Mucosa of gallbladder (tissue), 1 donor: ENCODE results near the gene GPR78. TPM values are rescaled to one million over a fixed set of nuclear protein-coding genes. Genes with fewer than 3 reads are reported as not detected.
"Not testable (repeated sequence)": the region's sequence is repeated elsewhere in the genome, so short reads cannot be mapped to it uniquely, and the experiment has no call there.

Experiments used
- DNase-seq: peaks from one replicate; pipeline ENCODE4 v3.0.0-alpha.2; 2020; ENCODE audit warnings: low spot score
- total RNA-seq: library from RNA; stranded (reverse); gene quantifications from one replicate; pipeline ENCODE4 v1.2.1, GENCODE V29; 2021
- donor health status: DM: no; HTN: no; CAD: no.

The GPR78 gene
- total RNA-seq, 1 donor from 2014 or later, result 0.29 TPM

DNA sequence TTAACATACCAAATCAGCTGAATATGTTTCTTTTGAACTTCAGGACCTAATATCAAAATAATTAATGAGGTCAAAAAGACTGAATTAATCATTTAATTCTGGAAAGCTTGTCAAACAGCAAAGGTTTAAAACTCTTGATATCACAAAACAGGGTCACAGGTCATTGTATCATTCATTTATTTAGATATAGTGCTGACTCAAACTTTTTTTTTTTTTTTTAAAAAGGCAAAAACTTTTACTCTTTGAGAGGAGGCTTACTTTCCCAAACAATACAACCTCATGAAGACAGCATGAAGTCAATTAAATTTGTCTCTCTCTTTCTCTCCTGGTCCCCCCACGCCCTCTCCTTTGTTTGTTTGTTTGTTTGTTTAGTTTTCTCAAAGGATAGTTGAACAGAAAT, 15.6 kb upstream of the GPR78 start:
- DNase-seq, result no peak

DNA sequence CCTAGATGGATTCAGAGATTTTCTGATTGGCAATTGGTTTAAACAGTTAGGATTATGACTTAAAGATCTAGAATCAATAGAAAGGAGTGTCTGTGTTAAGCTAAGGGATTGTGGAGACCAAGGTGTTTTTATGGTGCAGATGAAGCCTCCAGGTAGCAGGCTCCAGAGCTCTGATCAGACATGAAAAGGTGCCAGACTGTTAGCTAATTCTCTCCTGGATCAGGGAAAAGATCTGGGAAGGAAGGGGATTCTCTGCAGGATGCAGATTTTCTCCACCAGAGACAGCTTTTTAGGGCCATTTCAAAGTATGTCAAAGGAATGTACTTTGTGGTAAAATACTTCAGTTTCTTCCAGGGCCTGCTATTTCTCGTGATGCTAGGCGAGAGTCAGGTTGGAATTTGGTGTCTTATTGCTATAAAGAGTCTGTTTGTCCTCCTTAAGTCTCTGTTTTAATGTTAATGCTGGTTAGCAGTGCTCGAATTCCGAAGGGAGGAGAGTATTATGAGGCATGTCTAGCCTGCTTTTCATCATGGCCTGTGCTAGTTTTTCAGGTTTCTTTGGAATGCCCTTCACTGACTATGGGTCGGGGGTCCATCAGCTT, 12.0 kb upstream of the GPR78 start:
- no peak for DNase-seq

DNA sequence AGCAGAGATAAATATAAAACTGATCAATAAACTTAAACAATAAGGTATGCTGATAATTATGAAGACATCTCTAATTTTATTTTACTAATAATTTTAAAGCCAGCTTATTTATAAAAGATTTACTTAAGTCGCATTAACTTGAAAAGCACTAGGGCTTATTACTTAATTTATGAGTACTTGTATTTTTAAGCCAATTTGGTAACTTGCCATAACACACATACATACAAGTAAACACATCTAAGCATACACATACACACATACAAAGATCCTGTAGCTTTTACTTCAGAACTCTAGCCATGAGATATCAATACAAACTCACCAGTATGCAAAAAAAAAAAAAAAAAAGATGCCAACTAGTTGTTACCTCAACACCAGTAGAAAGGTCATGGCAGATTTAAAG, 10.0 kb upstream of the GPR78 start:
- no peak for DNase-seq

DNA sequence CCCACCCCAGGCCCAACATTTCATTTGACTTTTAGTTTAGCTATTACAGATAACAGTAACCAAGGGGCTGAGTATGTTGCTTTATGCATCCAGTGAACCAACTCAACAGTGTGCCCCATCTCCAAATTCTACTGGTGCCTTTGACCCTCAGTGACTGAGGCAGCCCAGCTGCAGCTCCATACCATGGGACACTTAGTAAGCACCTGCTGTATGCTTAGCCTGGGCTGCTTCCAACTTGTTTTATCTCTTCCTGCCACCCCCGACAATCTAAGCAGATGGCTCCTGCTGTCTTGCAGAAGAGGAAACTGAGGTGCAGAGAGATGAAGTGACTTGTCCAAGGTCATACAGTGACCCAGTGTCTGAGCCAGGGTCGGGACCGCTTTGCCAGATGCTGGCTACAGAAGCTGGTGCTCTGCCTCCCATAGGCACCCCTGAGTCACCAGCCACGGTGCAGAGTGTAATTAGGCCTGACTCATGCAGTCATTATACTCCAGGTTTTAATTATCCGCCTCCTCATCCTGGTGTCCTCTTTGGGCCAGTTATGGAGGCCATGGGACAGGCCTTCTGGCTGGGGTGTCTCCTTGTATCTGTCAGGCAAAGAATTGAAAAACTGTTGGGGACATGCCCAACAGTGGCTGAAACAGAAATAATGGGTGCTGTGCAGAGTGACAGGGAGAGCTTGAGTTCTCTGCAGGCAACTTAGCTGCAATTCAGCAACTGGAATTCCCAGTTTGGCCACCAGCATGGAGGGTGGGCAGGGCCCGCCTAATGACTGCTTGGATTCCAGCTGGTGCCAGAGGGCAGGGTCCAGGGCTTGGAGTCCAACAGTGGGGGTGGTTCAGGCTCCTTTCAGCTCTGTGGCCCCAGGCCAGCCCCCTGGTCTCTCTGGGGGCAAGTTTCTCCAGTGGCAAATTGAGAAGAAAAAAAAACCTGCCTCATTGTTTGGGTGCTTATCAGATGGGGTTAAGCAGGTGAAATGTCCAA, 8.2 kb upstream of the GPR78 start:
- DNase-seq, result no peak

DNA sequence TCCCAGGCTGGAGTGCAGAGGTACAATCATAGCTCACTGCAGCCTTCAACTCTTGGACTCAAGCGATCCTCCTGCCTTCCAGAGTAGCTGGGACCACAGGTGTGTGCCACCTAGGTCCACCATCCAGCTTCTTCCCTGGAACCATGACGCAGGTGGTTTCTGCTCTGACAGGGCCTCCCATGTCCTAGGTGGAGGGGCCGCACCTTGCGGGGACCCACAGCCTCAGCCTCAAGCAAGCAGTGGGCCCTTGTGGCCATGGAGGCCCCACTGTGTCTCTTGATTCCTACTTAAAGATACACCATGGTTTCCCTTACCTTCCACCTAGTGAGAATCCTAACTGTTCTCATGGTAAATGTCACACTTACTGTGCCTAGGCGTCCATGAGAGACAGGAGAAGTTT, 6.9 kb upstream of the GPR78 start:
- DNase-seq, result no peak

DNA sequence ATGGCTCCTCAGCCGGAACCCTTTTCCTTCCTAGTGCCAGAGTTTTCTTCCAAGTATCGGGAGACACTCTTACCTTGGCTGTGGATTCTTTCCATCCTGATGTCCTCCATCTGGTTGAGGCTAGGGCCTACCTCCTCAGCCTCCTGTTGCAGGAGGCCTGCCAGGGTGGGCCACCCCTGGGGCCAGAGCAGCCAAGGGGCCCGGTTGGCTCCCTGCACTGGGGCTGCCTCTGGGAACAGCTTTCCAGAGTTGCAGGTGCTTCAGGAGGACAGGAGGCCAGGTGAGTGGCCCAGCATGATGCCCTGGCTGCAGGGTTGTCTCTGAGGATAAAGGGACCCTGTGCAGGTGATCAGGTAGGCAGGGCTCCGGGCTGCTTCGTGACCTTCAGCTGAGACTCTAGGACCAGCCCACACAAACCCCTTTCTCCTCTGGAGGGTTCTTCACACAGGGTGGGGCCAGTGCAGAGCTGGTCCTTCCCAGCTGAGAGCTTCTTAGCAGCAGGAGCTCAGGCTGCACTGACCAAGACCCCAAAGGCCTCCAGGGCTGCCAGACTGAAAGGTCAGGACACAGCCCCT, 5.3 kb upstream of the GPR78 start:
- no peak for DNase-seq

DNA sequence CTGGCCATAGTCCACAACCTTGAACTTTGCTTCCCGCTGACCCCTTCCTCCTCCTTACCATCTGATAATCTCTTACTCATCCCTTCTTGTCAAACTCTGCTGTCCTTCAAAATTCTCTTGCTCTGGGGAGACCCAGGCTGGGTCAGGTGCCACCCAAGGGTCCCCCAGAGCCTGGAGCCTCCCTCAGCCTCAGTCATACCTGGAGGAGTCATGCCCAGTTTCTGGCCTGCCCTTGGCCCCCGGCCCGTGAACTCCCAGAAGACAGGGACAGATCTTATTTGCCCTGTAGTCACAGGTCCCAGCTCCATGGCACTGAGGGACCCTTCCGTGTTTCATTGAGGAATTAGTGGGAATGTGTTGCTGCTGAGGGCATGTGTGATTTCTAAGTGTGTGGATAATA, 4.7 kb upstream of the GPR78 start:
- DNase-seq, result no peak

DNA sequence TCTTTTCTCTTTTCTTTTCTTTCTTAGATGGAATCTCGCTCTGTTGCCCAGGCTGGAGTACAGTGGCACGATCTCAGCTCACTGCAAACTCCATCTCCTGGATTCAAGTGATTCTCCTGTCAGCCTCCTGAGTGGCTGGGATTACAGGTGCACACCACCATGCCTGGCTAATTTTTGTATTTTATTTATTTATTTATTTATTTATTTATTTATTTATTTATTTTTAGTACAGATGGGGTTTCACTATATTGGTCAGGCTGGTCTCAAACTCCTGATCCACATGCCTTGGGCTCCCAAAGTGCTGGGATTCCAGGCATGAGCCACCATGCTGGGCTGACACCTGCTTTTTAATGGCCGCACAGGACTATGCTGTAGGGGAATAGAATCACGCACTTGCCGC, 3.6 kb upstream of the GPR78 start:
- not testable (repeated sequence) for DNase-seq

DNA sequence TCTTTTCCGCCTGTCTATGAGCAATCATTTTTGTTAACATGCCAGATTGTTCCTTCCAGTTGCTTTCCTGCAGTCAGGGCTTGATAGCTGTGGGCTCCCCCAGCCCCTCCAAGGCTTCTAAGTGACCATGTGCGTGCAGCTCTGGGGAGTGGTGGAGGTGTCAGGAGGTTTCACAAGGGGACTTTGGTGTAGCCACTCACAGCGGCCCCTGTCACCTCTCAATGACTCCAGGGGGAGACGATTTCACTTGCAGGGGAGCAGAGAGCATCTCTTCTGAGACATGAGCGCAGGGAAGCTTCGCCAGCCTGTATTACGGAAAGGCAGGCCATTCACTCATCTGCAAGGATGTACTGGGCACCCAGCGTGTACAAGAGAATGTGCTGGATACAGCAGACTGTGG, 3.1 kb upstream of the GPR78 start:
- no peak for DNase-seq

DNA sequence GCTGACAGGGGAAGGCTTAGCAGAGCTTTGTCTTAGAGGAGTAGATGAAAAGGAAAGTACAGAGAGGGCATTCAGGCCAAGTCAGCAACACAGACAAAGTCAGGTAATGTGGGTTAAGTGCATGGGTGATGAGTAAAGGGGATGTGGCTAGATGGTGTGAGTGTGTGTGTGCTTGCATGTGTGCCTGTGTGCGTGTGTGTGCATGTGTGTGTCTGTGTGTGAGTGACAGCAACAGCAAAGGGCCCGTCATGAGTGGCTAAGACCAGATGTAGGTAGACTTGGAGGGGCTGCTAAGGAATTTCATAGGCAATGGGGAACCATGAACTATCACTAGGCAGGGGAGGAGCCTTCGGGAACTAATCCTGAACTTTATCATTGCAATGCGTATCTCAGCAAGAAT, 2.2 kb upstream of the GPR78 start:
- no peak for DNase-seq

DNA sequence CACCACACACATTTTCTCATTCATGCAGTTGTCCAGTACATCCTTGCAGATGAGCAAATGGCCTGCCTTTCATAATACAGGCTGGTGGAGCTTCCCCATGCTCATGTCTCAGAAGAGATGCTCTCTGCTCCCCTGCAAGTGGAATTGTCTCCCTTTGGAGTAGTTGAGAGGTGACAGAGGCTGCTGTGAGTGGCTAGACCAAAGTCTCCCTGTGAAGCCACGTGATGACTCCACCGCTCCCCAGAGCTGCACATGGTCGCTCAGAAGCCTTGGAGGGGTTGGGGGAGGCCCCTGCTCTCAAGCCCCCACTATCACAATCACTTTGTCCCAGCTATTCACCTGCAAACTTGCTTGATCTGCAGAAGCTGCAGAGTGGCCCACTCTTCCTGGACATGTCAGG, 1.5 kb upstream of the GPR78 start:
- DNase-seq, result no peak

DNA sequence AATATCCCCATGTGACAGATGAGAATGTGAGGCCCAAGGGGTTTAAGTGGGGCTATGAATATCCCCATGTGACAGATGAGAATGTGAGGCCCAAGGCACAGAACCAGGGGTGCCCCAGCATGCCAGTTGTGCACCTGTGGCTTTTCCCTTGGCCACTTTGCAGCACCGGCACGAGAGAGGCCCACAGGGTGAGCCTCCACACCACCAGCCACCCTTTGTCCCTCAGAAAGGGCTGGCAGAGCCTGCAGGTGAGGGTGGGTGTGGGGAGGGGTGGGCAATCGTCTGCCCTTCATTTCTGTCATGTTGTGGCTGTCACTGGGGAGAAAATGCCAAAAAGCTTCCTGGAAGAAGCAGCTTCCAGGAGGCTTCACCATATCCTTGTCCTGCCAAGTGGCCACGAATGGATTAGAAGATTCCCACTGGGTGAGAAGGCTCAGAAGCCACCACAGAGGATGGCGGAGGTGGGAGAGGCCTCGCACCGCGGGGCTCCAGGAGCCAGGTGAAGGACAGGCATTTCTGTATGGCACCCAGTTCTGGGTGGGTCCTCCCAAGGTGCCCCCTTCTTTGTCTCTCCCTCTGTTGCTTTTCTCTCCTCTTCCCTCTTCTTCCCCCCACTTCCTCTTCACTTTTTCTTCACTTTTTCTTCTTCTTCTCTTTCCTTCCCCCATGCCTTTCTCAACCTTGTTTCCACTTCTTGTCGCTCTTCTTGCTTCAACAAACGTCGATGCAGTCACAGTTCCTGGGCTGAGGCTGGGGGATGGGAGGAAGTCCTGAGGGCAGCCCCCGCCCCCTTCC, 469 bp upstream of the GPR78 start:
- no peak for DNase-seq

DNA sequence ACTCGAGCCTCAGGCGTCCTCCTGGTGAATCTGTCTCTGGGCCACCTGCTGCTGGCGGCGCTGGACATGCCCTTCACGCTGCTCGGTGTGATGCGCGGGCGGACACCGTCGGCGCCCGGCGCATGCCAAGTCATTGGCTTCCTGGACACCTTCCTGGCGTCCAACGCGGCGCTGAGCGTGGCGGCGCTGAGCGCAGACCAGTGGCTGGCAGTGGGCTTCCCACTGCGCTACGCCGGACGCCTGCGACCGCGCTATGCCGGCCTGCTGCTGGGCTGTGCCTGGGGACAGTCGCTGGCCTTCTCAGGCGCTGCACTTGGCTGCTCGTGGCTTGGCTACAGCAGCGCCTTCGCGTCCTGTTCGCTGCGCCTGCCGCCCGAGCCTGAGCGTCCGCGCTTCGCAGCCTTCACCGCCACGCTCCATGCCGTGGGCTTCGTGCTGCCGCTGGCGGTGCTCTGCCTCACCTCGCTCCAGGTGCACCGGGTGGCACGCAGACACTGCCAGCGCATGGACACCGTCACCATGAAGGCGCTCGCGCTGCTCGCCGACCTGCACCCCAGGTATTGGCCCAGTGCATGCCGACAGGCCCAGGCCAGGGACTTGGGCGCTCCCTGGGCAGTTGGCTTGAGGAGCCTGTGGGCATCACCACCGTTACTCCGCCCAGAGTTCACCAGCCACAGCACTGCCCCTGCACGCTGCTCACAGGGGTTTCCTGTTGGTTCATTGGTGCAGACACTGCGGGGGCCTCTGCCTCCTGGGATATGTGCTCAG, 1.1 kb downstream of the GPR78 start:
- no peak for DNase-seq

DNA sequence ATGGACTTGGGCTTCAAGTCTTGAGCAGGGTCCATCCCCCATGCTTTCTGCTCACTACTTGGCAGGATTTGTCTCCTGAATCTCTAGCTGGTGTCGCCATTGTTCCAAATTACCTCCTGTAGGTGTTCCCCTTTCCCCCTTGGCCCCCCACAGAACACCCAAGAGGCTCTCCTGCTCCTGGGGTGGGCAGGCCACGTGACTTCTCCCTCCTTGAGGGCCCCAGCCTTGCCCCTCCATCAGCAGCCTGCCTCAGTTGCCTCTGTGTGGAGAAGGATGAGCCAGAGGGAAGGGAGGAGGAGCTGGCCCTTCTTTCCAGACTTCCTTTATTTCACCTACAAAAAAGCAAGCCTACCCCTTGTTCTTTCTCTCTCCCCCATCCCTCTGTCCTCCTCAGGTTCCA, 1.8 kb downstream of the GPR78 start:
- DNase-seq, result no peak

DNA sequence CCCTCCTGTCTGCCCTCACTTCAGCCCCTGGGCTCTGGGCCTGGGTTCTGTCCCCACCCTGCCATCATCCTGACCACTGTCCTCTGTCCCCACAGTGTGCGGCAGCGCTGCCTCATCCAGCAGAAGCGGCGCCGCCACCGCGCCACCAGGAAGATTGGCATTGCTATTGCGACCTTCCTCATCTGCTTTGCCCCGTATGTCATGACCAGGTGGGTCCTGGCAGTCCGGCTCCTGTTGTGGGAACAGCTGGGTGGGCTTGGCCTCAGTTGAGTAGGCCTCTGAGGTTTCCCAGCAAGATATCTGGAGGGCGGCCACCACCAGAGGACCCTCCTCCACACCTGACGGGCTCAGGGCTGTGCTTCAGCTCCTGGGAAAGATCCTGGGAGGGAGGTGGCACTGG, 2.2 kb downstream of the GPR78 start:
- DNase-seq, result no peak

DNA sequence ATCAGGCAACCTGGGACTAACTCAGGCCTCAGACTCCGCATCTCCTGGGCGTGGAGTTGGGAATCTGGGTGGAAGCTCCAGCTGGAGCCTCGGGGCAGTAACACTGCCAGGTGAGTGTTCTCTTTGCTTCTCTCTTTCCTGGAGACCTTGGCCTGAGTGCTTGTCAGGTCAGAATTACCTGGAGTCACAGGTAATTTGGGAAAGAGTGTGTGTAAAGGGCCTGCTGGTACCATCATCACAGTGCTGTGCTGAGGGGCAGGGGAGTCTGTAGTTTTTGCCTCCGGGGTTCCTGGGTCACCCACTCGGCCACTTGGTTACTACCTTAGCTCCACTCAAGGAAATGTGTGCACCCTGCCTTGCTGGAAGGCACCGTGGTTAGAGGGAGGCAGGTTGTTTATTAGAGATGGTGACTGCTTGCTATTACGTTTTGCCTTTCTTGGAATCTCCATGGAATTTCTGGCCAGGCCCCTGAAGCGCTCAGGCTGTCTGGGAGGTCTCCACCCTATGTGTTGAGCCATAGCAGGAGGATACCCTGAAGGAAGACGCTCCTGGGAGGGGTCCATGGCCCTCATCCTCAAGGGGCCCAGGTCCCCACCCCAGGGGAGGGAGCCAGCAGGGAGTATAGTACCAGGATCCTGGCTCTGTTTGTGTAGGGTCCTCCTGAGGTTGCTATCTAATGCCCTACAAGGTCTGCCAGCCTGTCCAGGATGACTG, 2.9 kb downstream of the GPR78 start:
- no peak for DNase-seq

DNA sequence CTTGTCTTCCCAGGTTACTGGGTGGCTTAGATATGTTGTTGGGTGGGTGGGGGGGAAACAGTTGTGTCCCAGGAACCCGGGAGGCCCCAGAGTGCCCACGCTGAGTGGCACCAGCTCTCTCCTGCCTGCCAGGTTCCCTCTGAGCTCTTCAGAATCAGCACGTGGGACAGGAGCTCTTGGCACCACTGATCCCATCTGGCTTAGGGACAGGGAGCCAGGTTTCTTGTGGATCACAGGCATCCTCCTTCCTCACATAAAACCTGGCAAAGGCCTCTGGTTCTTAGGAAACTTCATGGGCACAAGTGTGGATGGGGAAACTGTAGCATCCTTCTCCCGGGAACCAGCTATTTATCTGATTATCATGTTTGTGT, 3.4 kb downstream of the GPR78 start:
- no peak for DNase-seq

DNA sequence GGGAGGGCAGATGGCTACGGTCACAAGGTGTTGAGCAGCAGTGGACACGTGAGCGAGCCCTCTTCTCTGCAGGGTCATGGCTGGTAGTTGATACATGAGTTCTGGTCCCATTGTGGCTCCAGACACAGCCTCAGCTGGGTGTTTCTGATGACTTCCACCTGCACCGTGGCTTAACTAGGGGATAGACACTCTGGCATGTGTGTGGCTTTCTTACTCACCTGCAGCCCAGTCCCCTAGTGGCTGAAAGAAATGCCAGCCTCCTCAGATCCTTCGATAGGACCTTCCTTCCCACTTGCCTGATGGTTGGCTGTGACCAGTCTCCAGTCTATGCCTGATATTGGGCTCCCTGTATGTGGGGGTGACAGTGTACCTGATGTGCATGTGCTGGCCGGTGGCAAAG, 5.0 kb downstream of the GPR78 start:
- DNase-seq, result no peak

DNA sequence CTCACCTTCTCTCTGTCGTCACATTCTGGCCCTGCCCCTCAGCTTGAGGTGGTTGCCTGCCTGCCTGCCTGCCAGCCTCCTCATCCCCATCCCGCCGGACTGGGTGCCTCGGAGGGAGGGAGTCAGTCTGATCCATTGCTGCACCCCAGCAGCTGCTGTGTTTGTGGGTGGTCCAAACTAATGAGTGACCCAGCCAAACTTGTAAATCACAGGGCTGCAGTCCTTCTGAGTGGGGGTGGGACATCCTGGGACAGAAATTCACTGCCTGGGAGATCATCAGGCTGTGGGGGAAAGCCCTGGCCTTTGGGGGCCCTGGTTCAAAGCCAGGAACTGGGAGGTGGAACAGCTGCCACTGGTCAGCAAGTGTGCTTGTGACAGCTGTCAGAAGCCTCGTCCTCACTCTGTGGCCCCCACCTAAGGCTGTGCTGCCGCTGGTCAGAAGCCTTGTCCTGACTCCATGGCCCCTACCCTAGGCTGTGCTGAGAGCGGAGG, 5.6 kb downstream of the GPR78 start:
- DNase-seq, result no peak

DNA sequence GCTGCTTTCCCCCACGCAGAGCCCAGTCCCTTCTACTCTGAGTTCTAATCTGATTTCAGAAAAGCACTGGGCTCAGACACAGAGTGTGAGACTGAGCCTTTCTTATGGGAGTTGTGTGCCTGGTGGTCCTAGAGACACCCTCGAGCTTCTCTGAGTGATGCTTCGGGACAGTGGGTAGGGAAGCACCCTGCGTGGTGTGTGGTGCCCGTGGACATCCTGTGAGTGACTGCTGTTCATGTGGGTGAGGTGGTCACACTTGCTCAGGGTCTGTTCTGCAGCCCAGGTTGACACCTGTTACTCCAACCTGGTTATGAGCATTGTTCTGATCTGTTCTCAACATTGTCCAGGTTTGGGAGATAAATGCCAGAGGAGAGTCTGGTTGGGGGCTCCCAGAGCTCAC, 6.1 kb downstream of the GPR78 start:
- no peak for DNase-seq
